ENCODE data around the gene HMGN1. TPM values are rescaled to one million over a fixed set of nuclear protein-coding genes. Genes with fewer than 3 reads are reported as not detected.

HMGN1 gene
- polyA plus RNA-seq, 1 donor (not counting 4 experiments of a cell fraction or from before 2014, with no cell fraction given) = 245 TPM

DNA sequence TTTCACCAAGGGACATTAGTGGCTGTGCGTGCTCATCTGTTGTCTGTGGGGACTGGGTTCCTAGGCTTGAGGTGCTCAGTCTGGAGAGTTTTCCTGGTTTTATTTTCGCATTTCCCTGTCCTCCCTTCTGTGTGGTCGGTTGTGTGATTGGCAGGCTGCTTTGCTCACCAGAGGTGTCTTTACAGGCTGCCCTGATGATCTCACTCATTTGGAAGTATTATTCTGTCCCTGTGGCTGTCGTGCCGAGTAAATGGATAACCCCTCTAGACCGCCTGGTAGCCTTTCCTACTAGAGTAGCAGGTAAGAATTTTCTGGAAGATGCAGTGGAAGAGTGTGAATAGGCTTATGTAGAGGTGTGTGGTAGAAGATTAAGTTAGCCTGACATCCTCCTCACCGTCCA is 44.1 kb upstream of the HMGN1 start:
- TF ChIP-seq CTCF (optimal IDR thresholded peaks at IDR 0.05 in 1 of 3, IDR thresholded peaks at IDR 0.05 in 1 of 3, conservative IDR thresholded peaks at IDR 0.05 in 1 of 3; ENCODE audit: extremely low read depth in 1 of 3, insufficient read depth in 2 of 3, low read length in 3 of 3) (no peak), EZH2 (IDR thresholded peaks at IDR 0.05; ENCODE audit: low read length) (no peak)
- H4K20me1 ChIP-seq (ENCODE audit: control insufficient read depth, extremely low read depth, insufficient read depth, low read length) = no peaks in the 10 kb centered on the region
- dilution Hi-C loops (cut with MboI; ENCODE audit: extremely low pct_ligation_motif_present, low sequenced_read_pairs) = no loop called here
- H3K9ac ChIP-seq (ENCODE audit: control insufficient read depth, extremely low read depth, insufficient read depth, low read length) = no peak overlapping the region
- H3K79me2 ChIP-seq (ENCODE audit: control insufficient read depth, insufficient read depth, low read length) = peaks cover 17% of the 10 kb centered on the region
- H3K4me1 ChIP-seq (ENCODE audit: control insufficient read depth, extremely low read depth, insufficient read depth, low read length) = peaks cover 13% of the 10 kb centered on the region
- no peaks in the 10 kb centered on the region for H3K9me3 ChIP-seq (ENCODE audit: control insufficient read depth, low read depth, low read length)
- no peak overlapping the region for H3K27ac ChIP-seq (ENCODE audit: control insufficient read depth, insufficient read depth, low read length)
- FAIRE-seq (no peak), DNase-seq (ENCODE audit: low read depth, low spot score) (no peak)
- H3K36me3 ChIP-seq (ENCODE audit: control insufficient read depth in 2 of 2, extremely low read depth in 1 of 2, insufficient read depth in 2 of 2, low read length in 2 of 2) = peaks cover 18 to 24% of the 10 kb centered on the region in 2 experiments
- no peak overlapping the region for H3K4me3 ChIP-seq (ENCODE audit: control insufficient read depth in 2 of 3, extremely low read depth in 1 of 3, insufficient read depth in 2 of 3, low read depth in 1 of 3, low read length in 3 of 3)
- H2AFZ ChIP-seq (ENCODE audit: control insufficient read depth, low read length) = no peak overlapping the region
- H3K9me1 ChIP-seq (ENCODE audit: control insufficient read depth, extremely low read depth, insufficient read depth, low read length) = no peaks in the 10 kb centered on the region
- H3K27me3 ChIP-seq (ENCODE audit: control insufficient read depth, extremely low read depth, insufficient read depth, low read length) = no peaks in the 10 kb centered on the region
- H3K4me2 ChIP-seq (ENCODE audit: control insufficient read depth, extremely low read depth, insufficient read depth, low read depth, low read length) = no peak overlapping the region

DNA sequence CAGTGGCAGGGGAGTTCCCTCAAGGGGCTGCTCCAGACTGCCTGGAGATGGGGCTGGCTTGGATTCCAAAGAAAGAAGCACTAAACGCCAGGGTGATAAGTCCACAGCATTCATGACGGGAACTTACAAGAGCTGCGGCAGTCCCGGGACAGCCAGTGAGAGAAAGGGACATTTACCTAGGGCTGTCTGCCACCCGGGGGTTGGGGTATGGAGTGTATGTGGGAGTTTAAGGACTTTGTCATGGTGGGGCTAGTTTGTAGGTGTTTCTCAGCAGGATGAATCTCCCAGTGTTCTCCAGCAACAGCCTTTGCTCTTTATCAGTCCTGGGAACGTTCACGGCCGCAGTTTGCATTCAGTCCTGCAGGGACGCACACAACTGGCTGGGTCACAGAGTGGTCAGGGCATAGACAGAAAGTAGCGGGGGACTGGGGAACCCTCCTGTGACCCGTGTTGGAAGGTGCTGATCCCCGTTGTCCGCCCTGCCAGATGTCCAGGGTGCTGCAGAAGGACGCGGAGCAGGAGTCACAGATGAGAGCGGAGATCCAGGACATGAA is 41.4 kb upstream of the HMGN1 start:
- no peaks in the 10 kb centered on the region for H3K9me3 ChIP-seq (ENCODE audit: control insufficient read depth, low read depth, low read length)
- H3K4me3 ChIP-seq (ENCODE audit: control insufficient read depth in 2 of 3, extremely low read depth in 1 of 3, insufficient read depth in 2 of 3, low read depth in 1 of 3, low read length in 3 of 3) = no peak overlapping the region
- H3K4me2 ChIP-seq (ENCODE audit: control insufficient read depth, extremely low read depth, insufficient read depth, low read depth, low read length) = no peak overlapping the region
- no peak overlapping the region for H2AFZ ChIP-seq (ENCODE audit: control insufficient read depth, low read length)
- no peak overlapping the region for H3K9ac ChIP-seq (ENCODE audit: control insufficient read depth, extremely low read depth, insufficient read depth, low read length)
- no peaks in the 10 kb centered on the region for H3K9me1 ChIP-seq (ENCODE audit: control insufficient read depth, extremely low read depth, insufficient read depth, low read length)
- H3K27me3 ChIP-seq (ENCODE audit: control insufficient read depth, extremely low read depth, insufficient read depth, low read length) = no peaks in the 10 kb centered on the region
- TF ChIP-seq EZH2 (IDR thresholded peaks at IDR 0.05; ENCODE audit: low read length) = no peak
- no peak for TF ChIP-seq CTCF (optimal IDR thresholded peaks at IDR 0.05 in 1 of 3, IDR thresholded peaks at IDR 0.05 in 1 of 3, conservative IDR thresholded peaks at IDR 0.05 in 1 of 3; ENCODE audit: extremely low read depth in 1 of 3, insufficient read depth in 2 of 3, low read length in 3 of 3)
- H4K20me1 ChIP-seq (ENCODE audit: control insufficient read depth, extremely low read depth, insufficient read depth, low read length) = no peaks in the 10 kb centered on the region
- H3K36me3 ChIP-seq (ENCODE audit: control insufficient read depth in 2 of 2, extremely low read depth in 1 of 2, insufficient read depth in 2 of 2, low read length in 2 of 2) = peaks cover 16 to 22% of the 10 kb centered on the region in 2 experiments
- H3K27ac ChIP-seq (ENCODE audit: control insufficient read depth, insufficient read depth, low read length) = no peak overlapping the region
- peaks cover 27% of the 10 kb centered on the region for H3K79me2 ChIP-seq (ENCODE audit: control insufficient read depth, insufficient read depth, low read length)
- FAIRE-seq = no peak
- peaks cover 16% of the 10 kb centered on the region for H3K4me1 ChIP-seq (ENCODE audit: control insufficient read depth, extremely low read depth, insufficient read depth, low read length)
- no peak for DNase-seq (ENCODE audit: low read depth, low spot score)
- dilution Hi-C loops (cut with MboI; ENCODE audit: extremely low pct_ligation_motif_present, low sequenced_read_pairs) = no loop called here
